ENCODE measurements around the gene EFNA2.

Gene EFNA2

DNA sequence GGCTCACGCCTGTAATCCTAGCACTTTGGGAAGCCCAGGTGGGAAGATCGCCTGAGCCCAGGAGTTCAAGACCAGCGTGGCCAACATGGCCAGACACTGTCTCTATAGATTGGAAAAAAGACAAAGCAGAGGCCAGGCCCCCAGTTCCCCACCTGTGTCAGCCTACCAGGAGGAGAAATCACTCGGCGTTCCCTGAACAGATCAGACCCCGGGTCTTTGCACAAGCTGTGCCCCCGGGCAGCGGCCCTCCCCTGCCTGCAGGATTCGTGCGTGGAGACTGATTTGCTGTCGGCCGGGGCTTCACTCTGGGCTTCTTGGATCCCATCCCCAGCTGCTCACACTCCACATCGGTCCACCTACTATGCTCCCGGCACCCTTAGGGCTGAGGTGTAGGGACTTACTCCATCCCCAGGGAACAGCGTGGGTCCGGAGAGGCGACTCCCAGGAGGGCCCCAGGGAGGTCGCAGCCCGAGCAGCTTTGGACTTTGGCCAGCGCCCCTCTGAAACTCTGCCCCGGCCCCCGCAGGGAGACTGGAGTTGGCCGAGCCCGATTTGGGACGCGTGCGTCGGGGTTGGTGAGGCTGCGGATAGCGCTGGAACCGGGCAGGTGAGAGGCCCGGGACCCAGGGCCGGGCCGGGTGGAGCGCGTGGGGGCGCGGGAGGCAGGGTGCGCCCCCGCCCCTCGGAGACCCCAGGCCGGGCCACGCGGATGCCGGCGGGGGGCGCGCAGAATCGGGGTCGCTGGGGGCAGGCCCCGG, 515 bp upstream of the EFNA2 start:
- DNase-seq, result no peak

DNA sequence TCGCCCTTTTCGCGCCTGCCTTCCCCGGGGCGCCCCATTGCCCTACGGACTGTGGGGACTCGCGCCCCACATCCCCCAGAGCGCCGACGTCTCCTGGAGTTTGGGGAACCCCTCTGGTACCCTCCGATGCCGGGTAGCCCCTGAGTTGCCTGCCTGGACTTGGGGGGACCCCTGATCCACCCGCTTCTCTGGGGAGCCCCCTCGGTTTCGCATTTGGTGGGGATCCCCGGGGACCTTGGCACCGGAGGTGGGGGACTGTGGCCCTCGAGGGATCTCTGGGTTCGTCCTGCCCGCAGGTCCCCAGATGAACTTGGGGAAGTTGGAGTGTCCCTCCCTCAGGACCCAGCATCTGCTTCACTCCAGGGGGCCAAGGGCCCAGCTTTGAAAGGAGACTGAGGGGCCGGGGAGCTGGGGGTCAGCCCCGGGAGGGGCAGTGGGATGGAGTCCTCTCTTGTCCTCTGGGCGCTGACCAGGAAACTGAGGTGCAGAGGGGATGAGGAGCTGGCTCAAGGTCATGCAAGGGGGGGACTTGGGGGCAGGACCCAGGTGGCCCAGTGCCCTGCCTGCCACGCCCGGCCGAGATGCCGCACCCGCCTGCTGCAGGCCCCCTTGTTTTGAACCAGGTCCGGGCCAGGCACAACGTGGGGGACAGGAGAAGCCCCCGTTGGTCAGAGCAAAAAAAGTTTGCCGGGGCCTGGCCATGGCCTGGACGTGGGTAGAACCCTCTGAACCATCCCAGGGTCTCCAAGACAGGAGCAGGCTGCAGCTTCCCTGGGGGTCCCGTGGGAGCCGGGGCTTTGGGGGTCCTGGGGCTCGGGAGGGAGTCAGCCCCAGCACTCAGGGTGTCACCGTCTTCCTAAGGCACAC, 1.0 kb downstream of the EFNA2 start:
- DNase-seq, result no peak

DNA sequence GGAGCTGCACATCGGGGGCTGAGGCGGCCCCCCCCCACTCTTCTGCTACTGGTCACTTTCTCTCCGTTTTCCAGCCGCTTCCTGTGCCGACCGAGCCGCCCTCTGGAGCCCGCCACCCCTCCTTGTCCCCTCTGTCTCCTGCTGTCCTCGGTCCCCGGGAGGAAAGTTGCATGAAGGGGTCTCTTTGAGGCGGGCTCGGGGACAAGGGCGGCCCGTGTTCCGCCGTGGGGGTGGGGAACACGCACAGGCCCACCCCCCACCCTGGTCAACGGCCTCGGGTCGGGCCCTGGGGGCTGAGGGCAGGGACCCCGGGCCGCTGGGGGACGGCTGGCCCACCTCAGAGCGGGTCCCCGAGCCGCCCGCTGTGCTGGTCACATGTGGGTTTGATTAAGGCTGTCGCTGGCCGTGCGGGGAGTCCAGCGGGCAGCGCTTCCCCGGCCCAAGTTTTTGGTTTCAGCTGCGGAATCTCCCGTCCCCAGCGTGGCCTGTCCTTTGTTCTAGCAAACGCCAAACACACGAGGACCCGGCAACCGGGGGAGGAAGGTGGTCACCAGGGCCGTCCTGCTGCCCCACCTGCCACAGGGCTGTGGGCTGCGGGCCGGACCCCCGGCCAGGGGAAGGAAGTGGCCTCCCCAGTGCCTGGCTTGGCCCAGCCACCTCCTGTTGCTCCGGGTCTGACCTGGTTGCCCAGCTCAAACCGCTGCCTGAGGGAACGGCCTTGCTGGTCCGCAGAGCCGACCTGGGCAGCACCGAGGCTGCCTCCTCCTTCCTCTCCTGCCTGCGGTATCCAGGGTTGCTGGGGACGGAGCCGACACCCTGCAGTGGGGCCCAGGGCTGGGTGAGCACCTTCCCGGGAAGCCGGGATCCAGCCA, 1.9 kb downstream of the EFNA2 start:
- DNase-seq, result no peak

DNA sequence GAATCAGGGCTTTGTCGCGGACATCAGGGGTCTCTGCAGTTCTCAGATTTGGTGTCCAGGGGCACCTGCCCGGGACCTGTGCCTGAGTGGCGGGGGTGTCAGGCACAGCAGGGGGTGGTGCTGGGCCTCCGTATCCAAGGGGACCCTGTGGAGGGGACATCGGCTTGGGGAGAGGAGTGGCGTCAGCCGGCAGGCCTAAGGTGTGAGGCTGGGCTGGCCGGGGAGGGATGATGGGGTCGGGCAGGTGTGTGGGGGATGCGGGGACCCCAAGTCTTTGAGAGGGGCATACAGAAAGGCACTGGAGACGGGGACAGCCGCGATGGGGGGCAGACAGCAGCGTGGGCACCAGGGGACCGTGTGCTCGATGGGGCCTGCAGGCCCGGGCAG, 2.5 kb downstream of the EFNA2 start:
- no peak for DNase-seq

DNA sequence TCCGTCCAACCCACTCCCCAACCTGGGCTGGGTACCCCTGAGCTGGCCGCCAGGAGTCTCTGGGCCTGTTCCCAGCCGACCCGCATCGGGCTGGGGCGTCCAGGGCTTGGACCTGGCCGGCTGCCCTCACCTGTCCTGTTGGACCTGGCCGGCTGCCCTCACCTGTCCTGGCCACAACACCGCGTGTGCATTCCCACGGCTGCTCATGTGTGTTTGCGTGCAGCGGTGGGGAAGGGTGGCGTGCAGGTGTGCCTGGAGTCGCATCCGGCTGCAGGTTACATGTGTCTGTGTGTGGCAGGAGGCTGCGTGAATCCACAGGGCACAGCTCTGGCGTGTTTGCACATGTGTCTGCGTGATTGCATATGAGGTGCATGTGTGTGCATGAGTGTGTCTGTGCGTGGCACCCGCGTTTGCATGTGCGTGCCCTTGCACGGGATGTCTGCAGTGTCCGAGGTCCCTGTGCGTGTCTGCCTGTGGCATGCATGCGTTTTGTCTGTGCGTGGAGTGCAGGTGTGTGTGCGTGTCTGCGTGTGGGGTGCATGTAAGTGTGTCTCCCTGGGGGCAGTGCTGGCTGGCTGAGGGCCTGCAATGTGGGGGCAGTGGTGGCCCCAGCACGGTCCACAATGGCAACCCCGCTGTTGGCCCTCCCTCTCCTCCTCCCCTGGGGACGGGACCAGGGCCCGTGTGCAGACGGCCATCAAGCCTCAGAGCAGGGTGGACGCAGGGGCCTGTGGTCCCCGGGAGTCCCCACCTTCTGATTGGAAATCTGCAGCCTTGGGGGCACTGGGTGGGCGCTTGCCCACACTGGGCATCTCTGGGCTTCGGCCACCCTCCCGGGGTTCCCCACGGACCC, 3.4 kb downstream of the EFNA2 start:
- DNase-seq, result no peak

DNA sequence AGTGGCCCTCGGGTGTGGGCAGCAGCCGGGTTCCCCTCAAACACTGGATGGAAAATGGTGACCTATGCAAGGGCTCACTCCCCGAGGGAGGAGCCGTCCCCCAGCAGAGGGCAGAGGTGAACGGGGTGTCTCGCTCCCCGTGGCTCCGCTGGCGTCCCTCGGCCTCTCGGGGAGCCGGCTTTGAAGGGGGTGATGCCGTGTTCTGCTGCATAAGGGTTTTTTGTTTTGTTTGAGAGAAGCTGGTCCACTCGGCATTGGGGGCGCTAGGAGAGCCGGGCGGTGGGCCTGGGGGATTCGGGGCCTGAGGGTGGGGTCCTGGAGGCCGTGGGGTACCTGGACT, 4.0 kb downstream of the EFNA2 start:
- no peak for DNase-seq

DNA sequence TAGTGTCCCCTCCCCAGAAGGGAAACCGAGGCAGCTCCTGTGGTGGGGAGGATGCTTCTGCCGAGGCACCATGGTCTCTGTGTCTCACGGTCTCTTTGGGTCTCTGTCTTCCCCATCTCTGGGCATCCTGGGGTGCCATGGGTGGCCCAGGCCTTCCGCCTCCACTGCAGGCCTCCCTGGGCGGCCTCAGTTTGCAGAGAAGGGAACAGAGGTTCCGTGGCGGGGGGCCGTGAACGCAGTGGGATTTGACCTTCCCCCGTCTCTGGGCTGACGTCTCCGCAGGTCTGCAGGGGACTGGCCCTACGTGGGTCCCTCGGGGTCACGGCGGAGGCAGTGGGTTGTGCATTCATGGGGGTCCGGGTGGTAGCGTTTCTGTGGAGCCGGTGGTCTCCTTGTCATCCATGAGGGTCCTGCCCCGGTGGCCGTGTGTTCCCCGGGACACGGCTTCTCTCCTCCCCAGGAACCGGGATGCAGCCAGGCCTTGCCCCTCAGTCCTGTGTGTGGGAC, 4.6 kb downstream of the EFNA2 start:
- no peak for DNase-seq

DNA sequence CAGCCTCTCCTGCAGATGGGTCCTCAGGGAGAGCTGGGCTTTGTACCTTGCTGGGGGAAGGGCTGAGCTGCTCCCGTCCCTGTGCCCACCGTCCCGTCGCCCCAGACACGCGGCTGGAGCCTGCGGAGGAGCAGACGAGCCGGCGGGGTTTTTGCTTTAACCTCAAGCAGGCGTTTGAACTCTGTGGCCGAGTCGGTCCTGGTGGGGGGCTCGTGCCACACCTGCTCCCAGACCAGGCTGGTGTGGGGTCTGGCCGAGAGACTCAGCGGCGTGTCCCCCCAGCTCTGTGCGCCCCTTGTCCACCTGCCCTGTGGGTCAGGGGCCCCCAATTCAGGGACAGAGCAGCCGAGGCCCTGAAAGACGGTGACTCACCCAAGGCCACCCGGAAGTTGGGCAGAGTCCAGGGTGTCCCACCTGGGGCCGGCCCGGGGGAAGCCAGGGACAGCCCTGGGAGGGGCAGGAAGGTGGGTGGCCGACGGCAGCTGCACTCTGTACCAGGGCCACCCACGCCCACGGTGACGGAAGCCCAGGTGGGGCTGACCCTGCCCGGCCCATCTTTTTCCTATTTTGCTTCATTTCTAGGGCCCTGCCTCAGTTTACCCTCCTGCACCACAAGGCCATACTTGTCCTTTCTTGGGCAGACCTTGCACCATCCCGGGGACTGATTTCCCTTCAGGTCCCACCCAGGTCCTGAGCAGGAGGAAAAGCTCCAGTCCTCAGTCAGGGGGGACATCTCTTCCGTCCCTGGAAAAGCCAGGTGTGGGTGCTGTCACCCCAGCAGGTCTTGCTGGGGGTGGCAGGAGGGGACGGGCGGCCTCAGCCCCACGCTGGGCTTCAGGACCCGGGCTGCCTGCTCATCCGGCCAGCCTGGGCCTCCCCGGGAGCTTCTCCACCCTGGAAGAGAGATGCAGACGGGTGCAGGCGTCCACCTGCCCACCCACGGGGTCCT, 5.3 kb downstream of the EFNA2 start:
- no peak for DNase-seq

DNA sequence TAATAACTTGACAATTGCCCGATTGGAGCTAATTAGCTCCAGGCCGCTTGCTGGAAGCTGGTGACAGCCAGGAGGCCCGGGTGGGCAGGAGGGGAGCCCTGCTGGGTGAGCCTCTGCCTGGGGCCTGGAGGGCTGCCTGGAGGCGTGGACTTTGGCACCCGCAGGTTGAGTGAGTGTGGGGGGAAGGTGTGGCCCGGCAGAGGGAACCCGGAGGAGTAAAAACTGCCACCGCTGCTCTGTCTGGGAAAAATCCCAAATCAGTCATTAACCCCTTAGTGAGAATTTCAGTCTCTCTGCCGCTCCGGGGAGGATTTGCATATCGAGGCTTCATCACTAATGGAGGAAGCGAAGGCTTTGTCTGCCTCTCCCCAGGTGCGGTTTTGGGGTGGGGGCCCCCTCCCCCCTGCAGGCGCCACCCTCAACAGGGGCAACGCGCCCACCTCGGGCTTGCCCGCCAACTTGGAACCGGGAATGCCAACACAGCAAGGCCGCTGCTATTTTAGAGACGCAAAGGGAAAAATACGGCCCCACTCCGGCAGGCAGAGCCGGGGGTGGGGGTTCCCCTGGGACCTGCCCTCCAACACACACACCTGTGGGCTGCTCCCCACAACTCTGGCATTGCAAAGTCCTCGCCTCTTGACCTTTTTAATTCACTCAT, 6.2 kb downstream of the EFNA2 start:
- DNase-seq, result no peak

DNA sequence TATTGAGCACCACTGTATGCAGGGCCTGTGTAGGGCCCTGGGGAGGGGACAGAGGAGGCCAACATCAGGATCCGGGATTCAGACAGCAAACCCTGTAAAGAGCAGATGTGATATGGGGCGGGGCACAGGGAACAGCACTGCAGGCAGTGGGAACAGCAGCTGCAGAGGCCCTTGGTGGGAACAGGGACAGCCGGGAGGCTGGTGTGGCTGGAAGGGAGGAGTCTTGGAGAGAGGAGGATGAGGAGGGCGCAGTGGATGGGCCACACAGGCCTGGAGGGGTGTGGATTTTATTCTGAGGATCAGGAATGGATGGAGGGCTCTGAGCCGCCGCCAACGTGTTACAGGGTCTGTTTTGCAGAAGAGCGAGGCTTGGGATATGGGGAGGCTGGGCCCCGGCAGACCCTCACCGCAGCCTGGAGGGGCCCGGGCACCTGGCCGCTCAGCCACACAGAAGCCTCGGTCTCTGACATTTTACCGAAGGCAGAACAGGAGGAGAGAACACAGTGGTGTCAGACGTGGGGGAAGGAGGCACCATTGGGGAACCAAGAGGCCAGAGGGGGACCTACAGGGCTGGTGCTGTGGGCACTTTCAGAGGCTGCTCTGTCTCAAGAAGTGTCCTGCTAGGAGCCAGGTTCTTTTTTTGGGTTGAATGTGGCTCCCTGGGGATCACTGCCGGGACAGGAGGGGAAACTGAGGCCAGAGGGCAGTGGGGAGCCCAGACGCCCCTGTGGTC, 6.9 kb downstream of the EFNA2 start:
- no peak for DNase-seq

DNA sequence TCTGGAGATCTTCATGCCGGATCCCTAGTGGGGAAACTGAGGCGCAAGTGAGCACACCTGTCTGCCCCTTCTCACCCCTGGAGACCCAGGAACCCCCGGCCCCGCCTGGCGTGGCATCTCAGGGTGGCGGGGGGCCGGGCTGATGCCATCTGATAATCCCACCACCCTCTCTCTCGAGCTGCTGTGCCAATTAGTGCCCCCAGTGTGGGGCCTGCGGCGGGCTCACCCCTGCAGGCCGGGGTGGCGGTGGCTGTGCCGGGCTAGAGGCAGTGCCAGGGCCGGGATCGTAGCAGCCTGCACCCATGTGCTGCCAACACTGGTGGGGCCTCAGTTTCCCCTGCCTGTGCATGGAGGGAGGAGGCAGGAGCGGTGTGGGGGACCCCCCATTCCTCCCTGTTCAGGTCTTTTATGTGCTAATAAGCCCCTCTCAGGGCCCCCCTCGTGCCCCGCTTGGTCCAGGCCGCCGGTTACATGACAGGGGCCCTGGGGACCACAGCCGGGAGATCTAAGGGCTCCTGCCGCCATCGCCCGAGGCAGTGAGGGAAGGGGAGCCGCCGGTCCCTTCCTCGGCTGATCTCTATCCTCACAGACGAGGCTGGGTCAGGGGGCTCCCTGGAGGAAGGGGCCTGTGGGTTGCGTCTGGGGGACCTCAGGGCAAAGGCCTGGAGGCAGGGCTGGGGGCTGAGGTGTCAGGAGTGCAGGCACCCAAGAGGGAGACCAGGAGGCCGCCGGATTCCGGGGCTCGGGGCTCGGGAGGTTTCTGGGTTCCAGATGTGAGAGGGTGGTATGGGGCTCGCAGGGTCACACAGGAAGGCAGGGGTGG, 8.3 kb downstream of the EFNA2 start:
- DNase-seq, result no peak

DNA sequence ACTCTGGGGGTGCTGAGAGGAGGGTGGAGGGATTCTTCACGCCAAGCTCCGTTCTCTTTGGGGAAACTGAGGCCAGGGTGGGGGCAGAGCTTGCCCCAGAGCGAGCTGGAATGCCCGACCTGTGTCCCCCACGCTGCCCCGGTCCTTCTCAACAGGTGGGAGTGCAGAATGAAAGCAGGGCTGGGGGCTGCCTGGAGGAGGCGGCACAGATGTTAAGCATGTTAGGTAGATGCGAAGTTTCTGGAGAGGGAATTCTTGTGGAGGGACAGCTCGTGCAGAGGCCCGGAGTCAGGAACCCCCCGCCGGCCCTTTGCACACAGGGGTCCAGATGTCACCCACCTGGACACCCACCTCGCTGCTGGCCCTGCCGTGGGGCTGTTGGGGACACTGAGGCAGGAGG, 9.0 kb downstream of the EFNA2 start:
- no peak for DNase-seq

DNA sequence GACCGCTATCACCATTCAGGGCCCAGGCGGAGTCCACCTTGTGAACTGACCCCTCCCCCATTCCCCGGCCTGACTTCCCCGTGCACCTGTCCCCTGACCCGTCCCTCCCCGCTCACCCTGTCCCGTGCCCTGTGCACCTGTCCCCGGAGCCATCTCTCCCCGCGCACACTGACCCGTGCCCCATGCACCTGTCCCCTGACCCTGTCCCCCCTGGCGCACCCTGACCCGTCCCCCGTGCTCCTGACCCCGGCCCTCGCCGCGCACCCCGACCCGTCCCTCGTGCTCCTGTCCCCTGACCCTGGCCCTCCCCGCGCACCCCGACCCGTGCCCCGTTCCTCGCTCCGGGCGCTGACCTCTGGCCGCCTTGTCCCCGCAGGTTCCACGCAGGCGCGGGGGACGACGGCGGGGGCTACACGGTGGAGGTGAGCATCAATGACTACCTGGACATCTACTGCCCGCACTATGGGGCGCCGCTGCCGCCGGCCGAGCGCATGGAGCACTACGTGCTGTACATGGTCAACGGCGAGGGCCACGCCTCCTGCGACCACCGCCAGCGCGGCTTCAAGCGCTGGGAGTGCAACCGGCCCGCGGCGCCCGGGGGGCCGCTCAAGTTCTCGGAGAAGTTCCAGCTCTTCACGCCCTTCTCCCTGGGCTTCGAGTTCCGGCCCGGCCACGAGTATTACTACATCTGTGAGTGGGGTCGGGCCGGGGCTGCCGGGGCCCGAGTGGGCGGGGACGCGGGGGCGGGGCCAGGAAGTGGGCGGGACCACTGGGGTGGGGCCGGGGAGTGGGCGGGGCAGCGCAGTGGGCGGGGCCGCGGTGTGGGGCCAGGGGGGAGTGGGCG, 9.7 kb downstream of the EFNA2 start:
- no peak for DNase-seq

DNA sequence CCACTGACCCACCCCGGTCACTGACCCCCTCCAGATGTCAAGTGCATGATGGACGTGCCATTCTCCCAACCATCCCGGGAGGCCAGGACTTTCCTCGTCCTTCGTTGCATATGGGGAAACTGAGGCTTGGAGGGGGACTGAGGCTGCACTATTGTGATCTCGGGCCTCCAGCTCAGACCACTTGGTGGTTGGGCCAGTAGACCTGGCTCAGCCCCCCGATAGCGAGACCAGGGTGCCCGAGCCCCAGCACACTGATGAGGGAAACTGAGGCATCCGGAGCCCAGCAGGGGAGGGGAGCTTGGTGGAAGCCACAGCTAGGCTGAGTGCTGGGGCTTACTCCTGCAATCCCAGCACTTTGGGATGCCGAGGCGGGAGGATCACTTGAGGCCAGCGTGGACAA, 10.4 kb downstream of the EFNA2 start:
- DNase-seq, result no peak

DNA sequence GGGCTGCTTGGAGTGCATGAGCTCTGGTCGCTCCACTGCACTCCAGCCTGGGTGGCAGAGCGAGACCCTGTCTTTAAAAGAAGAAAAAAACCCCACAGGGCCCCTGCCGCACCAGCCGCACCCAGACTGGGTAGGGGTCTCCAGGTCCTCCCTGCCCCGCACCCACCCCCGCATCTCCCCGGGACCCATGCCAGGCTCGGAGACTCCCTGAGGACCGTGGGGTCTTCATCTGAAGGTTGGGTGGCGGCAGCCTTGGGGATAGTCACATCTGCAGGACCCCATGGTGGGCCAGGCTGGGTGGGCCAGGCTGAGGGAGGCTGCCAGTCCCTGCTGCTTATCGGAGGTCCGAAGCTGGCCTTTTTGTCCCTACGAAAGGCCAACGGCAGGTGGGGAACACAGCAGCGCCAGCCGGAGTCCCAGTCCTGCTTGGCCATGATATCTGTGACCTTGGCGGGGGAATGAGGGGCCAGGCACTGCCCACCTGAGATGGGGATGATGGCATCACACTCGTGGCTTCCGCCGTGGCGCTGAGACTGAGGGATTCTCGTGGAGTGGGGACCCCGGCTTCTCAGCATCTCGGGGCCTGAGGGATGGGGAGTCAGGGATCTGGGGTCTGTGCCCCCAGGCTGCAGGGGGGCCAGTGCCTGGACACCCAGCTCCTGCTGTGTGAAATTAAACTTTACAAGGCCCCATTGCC, 11.1 kb downstream of the EFNA2 start:
- DNase-seq, result no peak

DNA sequence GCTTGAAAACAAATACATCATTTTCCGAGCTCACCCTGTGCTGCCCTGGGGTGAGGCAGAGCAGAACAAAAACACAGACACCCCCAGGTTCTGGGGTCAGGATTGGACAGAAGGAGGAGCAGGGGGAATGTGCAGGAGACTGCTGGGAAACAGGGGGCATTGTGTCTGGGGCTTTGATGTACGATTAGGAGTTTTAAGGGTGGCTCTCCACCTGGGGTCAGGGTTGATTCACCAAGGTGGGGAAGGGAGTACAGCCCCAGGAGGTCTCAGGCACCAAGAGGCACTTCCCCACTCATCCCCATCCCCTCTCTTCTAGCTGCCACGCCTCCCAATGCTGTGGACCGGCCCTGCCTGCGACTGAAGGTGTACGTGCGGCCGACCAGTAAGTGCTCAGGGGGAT, 12.6 kb downstream of the EFNA2 start:
- DNase-seq, result no peak

DNA sequence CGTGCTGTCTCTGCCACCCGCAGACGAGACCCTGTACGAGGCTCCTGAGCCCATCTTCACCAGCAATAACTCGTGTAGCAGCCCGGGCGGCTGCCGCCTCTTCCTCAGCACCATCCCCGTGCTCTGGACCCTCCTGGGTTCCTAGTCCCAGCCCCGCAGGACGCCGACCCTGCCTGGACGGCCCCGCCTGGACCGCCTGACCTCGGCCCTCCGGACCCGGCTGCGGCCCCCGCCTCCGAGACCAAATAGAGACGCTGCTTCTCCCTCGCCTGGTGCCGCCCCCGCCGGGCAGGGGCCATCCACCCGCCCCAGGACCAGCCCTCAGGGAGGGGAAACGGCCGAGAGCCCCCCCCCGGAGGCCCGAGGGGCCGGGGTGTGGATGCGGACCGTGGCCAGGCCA, 14.1 kb downstream of the EFNA2 start:
- no peak for DNase-seq
